ENCODE data around the gene DPP6.
A peak's percentile ranks its signal among the peaks of the same experiment; 100 is the strongest.
"Not testable (repeated sequence)": the region's sequence is repeated elsewhere in the genome, so short reads cannot be mapped to it uniquely, and the experiment has no call there.

Gene DPP6

GRCh38 chr7:154928136-154929005 is 876.2 kb downstream of the DPP6 start:
- DNase-seq (ENCODE audit: low read depth in 2 of 2): peak in 1 of 2 donors; percentile 11

GRCh38 chr7:154929006-154929726 is 877.0 kb downstream of the DPP6 start:
- no peak for DNase-seq (ENCODE audit: low read depth in 2 of 2)

DNA sequence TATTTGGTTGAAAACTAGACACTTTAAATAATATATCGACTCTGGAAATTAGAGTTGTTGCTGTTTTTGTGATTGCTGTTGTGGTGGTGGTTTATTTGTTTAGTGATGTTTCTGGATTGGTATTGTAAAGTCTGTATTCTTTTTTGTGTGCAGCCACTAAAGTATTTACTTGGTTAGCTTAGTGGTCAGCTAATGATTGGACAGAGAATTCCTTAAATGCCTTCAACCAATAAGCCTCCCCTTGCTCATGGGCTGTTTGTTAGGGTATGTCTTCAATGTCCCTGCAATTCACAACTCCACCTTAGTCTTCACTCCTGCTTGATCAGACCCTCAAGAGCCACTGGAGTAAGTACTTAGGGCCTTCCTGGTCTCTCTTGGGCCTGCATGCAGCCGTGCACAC is 879.7 kb downstream of the DPP6 start:
- DNase-seq (ENCODE audit: low read depth in 2 of 2): no peak

- DNase-seq (ENCODE audit: low read depth in 2 of 2): not testable (repeated sequence)
These were observed 882.3 kb downstream of the DPP6 start for GRCh38 chr7:154934353-154934952.

DNA sequence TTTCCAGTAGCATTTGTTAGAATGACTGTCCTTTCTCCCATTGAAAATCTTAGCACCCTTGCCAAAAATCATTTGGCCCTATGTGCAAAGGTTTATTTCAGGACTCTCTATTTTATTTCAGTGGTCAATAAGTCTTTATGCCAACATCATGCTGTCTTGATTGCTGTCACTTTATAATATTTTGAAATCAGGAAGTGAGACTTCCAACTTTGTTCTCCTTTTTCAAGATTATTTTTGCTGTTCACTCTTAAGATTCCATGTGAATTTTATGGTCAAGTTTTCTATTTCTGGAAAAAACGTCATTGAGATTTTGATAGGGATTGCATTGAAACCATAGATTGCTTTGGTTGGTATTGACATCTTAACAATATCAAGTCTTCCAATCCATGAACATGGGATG is 885.6 kb downstream of the DPP6 start:
- no peak for DNase-seq (ENCODE audit: low read depth in 2 of 2)

DNA sequence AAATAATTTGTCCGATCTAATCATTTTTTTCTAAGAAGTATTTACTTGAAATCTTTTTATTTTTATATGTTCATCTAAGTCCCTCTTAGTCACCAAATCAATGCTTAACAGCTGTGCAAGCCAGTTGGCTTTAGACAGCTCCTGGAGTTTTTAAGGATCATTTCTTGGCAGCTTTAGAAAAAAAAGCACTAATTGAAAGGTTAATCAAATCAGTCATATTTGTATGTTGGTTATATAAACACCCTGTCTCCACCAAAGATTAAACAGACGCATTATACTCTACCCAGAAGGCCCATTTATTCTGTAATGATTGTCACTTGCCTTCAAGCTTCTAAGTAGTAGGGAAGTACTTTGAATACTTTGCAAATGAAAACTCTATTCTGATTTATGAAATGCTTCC is 890.5 kb downstream of the DPP6 start:
- no peak for DNase-seq (ENCODE audit: low read depth in 2 of 2)
